SK-N-SH (cell line): ENCODE data around the gene YES1. TPM values are rescaled to one million over a fixed set of nuclear protein-coding genes. Genes with fewer than 3 reads are reported as not detected.
"Not testable (repeated sequence)": the region's sequence is repeated elsewhere in the genome, so short reads cannot be mapped to it uniquely, and the experiment has no call there.

ENCODE experiments used
- CTCF ChIA-PET: fragments of 300-600, 350-600 bp; formaldehyde crosslinking; extraction: SDS; loops from one replicate; lab custom pipeline; 2021; lab: Yijun Ruan, JAX
- POLR2A ChIA-PET: fragments of 350-600 bp; sonication (Branson Sonifier 250); formaldehyde crosslinking; extraction: SDS; loops from one replicate; lab custom pipeline; 2020; ENCODE audit warnings: antibody characterized with exemption, inconsistent platforms; lab: Yijun Ruan, JAX
- DNase-seq: peaks from one replicate; pipeline ENCODE4 v3.0.0; 2012
- H2AFZ ChIP-seq: fragments of 200-600 bp; sonication (generic); 2 replicates; pipeline ENCODE4 v1.8.1; 2016; ENCODE audit warnings: antibody characterized with exemption, mild to moderate bottlenecking, low read depth
- H3F3A ChIP-seq: fragments of 200-600 bp; sonication (generic); replicated peaks from 2 replicates; pipeline ENCODE3; 2016; ENCODE audit warnings: antibody characterized with exemption, mild to moderate bottlenecking; ENCODE audit not compliant: insufficient read depth
- H3K27ac ChIP-seq, 2 experiments: fragments of 200-500 bp in 1 of 2; fragments of 200-600 bp in 1 of 2; sonication (Bioruptor generic) in 1 of 2; sonication (generic), shearing (Covaris generic) in 1 of 2; 2 replicates each; pipeline versions ENCODE4 v1.5.1 to v1.6.1; 2014 to 2016; ENCODE audit warnings: low read depth in 2 of 2, inconsistent platforms in 1 of 2, low read length in 1 of 2, mild to moderate bottlenecking in 1 of 2, mixed read lengths in 1 of 2
- H3K27me3 ChIP-seq: fragments of 200-600 bp; sonication (generic), shearing (Covaris generic); 2 replicates; pipeline ENCODE4 v1.6.1; 2016; ENCODE audit warnings: mixed run types; ENCODE audit not compliant: insufficient read depth
- H3K36me3 ChIP-seq, 2 experiments: fragments of 200-500 bp in 1 of 2; fragments of 200-600 bp in 1 of 2; sonication (Bioruptor generic) in 1 of 2; sonication (generic) in 1 of 2; replicated peaks in 1 of 2; 2 replicates each; pipeline versions ENCODE3 to v1.5.1; 2014 to 2016; ENCODE audit warnings: low read length in 1 of 2, mild to moderate bottlenecking in 1 of 2; ENCODE audit not compliant: insufficient read depth in 2 of 2, control insufficient read depth in 1 of 2
- H3K4me1 ChIP-seq, 2 experiments: fragments of 200-500 bp in 1 of 2; fragments of 200-600 bp in 1 of 2; sonication (Bioruptor generic) in 1 of 2; sonication (generic), shearing (Covaris generic) in 1 of 2; 2 replicates each; pipeline versions ENCODE4 v1.5.1 to v1.6.1; 2014 to 2016; ENCODE audit warnings: low read depth in 1 of 2, low read length in 1 of 2, mixed run types in 1 of 2; ENCODE audit not compliant: insufficient read depth in 2 of 2, control insufficient read depth in 1 of 2
- H3K4me2 ChIP-seq: fragments of 200-600 bp; sonication (generic), shearing (Covaris generic); 2 replicates; pipeline ENCODE4 v1.6.1; 2017; ENCODE audit warnings: mixed run types
- H3K4me3 ChIP-seq, 2 experiments: fragments of 200-500 bp in 1 of 2; fragments of 200-600 bp in 1 of 2; sonication (Bioruptor generic) in 1 of 2; sonication (generic), shearing (Covaris generic) in 1 of 2; 2 replicates each; pipeline versions ENCODE4 v1.5.1 to v1.8.1; 2014 to 2016; ENCODE audit warnings: low read depth in 2 of 2, inconsistent platforms in 1 of 2, low read length in 1 of 2, mild to moderate bottlenecking in 1 of 2, mixed read lengths in 1 of 2, moderate library complexity in 1 of 2
- H3K79me2 ChIP-seq: fragments of 200-600 bp; sonication (generic); 2 replicates; pipeline ENCODE4 v1.8.1; 2017; ENCODE audit warnings: mild to moderate bottlenecking; ENCODE audit not compliant: insufficient read depth
- H3K9ac ChIP-seq: fragments of 200-600 bp; sonication (generic); 2 replicates; pipeline ENCODE4 v1.6.1; 2017; ENCODE audit warnings: mixed run types
- H3K9me2 ChIP-seq: fragments of 200-600 bp; sonication (generic); 2 replicates; pipeline ENCODE4 v1.6.1; 2017; ENCODE audit warnings: mixed run types
- H3K9me3 ChIP-seq: fragments of 200-600 bp; sonication (generic); 2 replicates; pipeline ENCODE4 v1.6.1; 2017; ENCODE audit warnings: mixed run types, mild to moderate bottlenecking, moderate library complexity
- H4K20me1 ChIP-seq: fragments of 200-600 bp; sonication (generic); 2 replicates; pipeline ENCODE4 v1.6.1; 2017; ENCODE audit warnings: mild to moderate bottlenecking, mixed run types; ENCODE audit not compliant: insufficient read depth
- CHD2 ChIP-seq: fragments of 150-350 bp; IDR thresholded peaks from 2 replicates; pipeline ENCODE4 v1.6.1; 2018; ENCODE audit warnings: low read length; ENCODE audit not compliant: partially characterized antibody
- ELF1 ChIP-seq: IDR thresholded peaks from 2 replicates; pipeline ENCODE4 v1.4.0; 2012
- EP300 ChIP-seq, 2 experiments: IDR thresholded peaks; 2 replicates each; pipeline versions ENCODE4 v1.4.0 to v1.6.1; 2012; ENCODE audit warnings: borderline replicate concordance in 1 of 2, low read depth in 1 of 2, low read length in 1 of 2
- EZH2phosphoT487 ChIP-seq: fragments of 200-600 bp; sonication (generic); IDR thresholded peaks from 2 replicates; pipeline ENCODE4 v1.6.1; 2017; ENCODE audit warnings: low read depth, mixed run types, mild to moderate bottlenecking, antibody characterized with exemption, moderate library complexity, borderline replicate concordance
- FOSL2 ChIP-seq: IDR thresholded peaks from 2 replicates; pipeline ENCODE4 v1.4.0; 2012; ENCODE audit warnings: low read depth, mild to moderate bottlenecking, moderate library complexity, borderline replicate concordance
- FOXJ3 ChIP-seq: sonication (generic); formaldehyde crosslinking; IDR thresholded peaks from 2 replicates; pipeline ENCODE4 v1.5.1; 2020; ENCODE audit warnings: mild to moderate bottlenecking, missing genetic modification reagents
- GATA2 ChIP-seq: sonication (generic); formaldehyde crosslinking; IDR thresholded peaks from 2 replicates; pipeline ENCODE4 v1.5.0; 2020; ENCODE audit warnings: mild to moderate bottlenecking, missing genetic modification reagents
- JUND ChIP-seq: IDR thresholded peaks from 2 replicates; pipeline ENCODE4 v1.4.0; 2012
- MEF2A ChIP-seq: IDR thresholded peaks from 2 replicates; pipeline ENCODE4 v1.4.0; 2012; ENCODE audit warnings: low read depth, borderline replicate concordance
- NFIC ChIP-seq: IDR thresholded peaks from 2 replicates; pipeline ENCODE4 v1.4.0; 2012; ENCODE audit warnings: borderline replicate concordance
- PBX3 ChIP-seq: IDR thresholded peaks from 2 replicates; pipeline ENCODE4; 2012
- POLR2AphosphoS5 ChIP-seq: IDR thresholded peaks from 2 replicates; pipeline ENCODE4 v1.6.1; 2012; ENCODE audit warnings: low read depth, low read length
- REST ChIP-seq: IDR thresholded peaks from 2 replicates; pipeline ENCODE4 v1.6.1; 2012; ENCODE audit warnings: mild to moderate bottlenecking, low read depth, low read length, moderate library complexity
- RFX5 ChIP-seq: IDR thresholded peaks from 2 replicates; pipeline ENCODE4 v1.6.1; 2012; ENCODE audit warnings: mild to moderate bottlenecking, improper control_type of control experiment, low read length
- TEAD4 ChIP-seq: IDR thresholded peaks from 2 replicates; pipeline ENCODE4 v1.4.0; 2012; ENCODE audit warnings: mild to moderate bottlenecking, borderline replicate concordance; ENCODE audit not compliant: insufficient read depth
- USF2 ChIP-seq: fragments of 150-350 bp; IDR thresholded peaks from 2 replicates; pipeline ENCODE4 v1.6.1; 2017; ENCODE audit warnings: antibody characterized with exemption, low read length, low read depth, borderline replicate concordance
- WGBS: methylation state at CpG from one replicate; pipeline ENCODE4 v1.1.6; 2017; ENCODE audit warnings: low lambda C conversion rate; 5-methylcytosine and 5-hydroxymethylcytosine counted together
- polyA plus RNA-seq, 3 experiments: library from polyadenylated mRNA; depleted of rRNA; stranded (reverse); fragments of >200 nt; gene quantifications; 2 replicates each; pipeline ENCODE4 v1.2.3, GENCODE V29; 2012
- TF ChIP-seq, protein P1 (sequence below): IDR thresholded peaks from 2 replicates; pipeline ENCODE4 v1.4.0; 2012; ENCODE audit warnings: low read depth
- TF ChIP-seq, protein P2 (sequence below): fragments of 200-600 bp; sonication (generic); IDR thresholded peaks from 2 replicates; pipeline ENCODE4 v1.6.1; 2017; ENCODE audit warnings: antibody characterized with exemption, mild to moderate bottlenecking, moderate library complexity
- TF ChIP-seq, protein P3 (sequence below): IDR thresholded peaks from 2 replicates; pipeline ENCODE4 v1.4.0; 2012; ENCODE audit warnings: low read depth, borderline replicate concordance

The YES1 gene
- polyA plus RNA-seq, 1 of the 3 experiments (the other 2 are of a cell fraction) = 7.9 TPM

GRCh38 chr18:809228-809627, 2.8 kb downstream of the YES1 start:
- H3K9me2 ChIP-seq, H3K27ac ChIP-seq, H3K27me3 ChIP-seq, H3K4me1 ChIP-seq, CTCF ChIA-PET, DNase-seq, H2AFZ ChIP-seq, H3K4me3 ChIP-seq, H3K9ac ChIP-seq, H3F3A ChIP-seq, POLR2A ChIA-PET, H3K4me2 ChIP-seq, H3K36me3 ChIP-seq, H3K9me3 ChIP-seq: not testable (repeated sequence)
- H4K20me1 ChIP-seq = peaks cover 36% of the 10 kb centered on the region
- 77% methylated on average over 11 of the region's 11 CpGs for WGBS
- H3K79me2 ChIP-seq = peaks cover 69% of the 10 kb centered on the region

DNA sequence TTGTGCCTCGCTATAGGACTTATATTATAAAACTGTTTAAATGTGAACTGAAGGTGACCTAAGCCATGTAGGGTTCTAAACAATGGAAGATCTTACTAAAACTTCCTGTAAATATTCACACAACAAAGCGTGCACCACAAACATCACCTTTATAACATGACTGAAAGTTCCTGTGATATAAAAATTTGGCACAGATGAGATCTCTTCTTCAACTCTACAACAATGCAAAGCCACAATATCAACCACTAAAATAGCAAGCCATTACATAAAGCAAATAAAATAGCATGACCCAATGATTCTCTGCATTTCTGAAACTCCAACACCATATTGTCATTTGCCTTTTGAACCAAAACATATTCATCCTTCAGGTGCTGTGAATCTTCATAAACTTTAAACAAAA, 3.5 kb downstream of the YES1 start:
- Histone ChIP-seq H3F3A (peaks cover 8% of the 10 kb centered on the region), H3K9ac (no peak overlapping the region), H3K27ac (no peak overlapping the region), H3K9me3 (no peaks in the 10 kb centered on the region), H3K4me1 (no peaks in the 10 kb centered on the region; a peak in 3 of 4 replicates), H4K20me1 (peaks cover 43% of the 10 kb centered on the region), H3K4me3 (no peak overlapping the region), H2AFZ (no peak overlapping the region), H3K36me3 (no peaks in the 10 kb centered on the region), H3K9me2 (no peaks in the 10 kb centered on the region), H3K79me2 (peaks cover 76% of the 10 kb centered on the region), H3K4me2 (no peak overlapping the region), H3K27me3 (peaks cover 11% of the 10 kb centered on the region; the same call in 1 of the 2 replicates)
- CTCF ChIA-PET = no interaction called here
- no peak for DNase-seq
- POLR2A ChIA-PET = no interaction called here
- WGBS = 33% methylated on average over 2 of the region's 2 CpGs
- TF ChIP-seq RFX5 = no peak
- no peak for TF ChIP-seq NFIC
- TF ChIP-seq JUND = no peak
- TF ChIP-seq GATA2 (CRISPR knock-in tag) = no peak
- TF ChIP-seq CHD2 = no peak
- TF ChIP-seq USF2 = no peak
- TF ChIP-seq MEF2A = no peak
- TF ChIP-seq FOXJ3 (CRISPR knock-in tag) = no peak
- TF ChIP-seq FOSL2 = no peak
- TF ChIP-seq TEAD4 = no peak
- no peak for TF ChIP-seq PBX3
- no peak for TF ChIP-seq EZH2phosphoT487
- TF ChIP-seq, protein P1, sequence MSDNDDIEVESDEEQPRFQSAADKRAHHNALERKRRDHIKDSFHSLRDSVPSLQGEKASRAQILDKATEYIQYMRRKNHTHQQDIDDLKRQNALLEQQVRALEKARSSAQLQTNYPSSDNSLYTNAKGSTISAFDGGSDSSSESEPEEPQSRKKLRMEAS = no peak
- TF ChIP-seq ELF1 = no peak
- TF ChIP-seq, protein P2, sequence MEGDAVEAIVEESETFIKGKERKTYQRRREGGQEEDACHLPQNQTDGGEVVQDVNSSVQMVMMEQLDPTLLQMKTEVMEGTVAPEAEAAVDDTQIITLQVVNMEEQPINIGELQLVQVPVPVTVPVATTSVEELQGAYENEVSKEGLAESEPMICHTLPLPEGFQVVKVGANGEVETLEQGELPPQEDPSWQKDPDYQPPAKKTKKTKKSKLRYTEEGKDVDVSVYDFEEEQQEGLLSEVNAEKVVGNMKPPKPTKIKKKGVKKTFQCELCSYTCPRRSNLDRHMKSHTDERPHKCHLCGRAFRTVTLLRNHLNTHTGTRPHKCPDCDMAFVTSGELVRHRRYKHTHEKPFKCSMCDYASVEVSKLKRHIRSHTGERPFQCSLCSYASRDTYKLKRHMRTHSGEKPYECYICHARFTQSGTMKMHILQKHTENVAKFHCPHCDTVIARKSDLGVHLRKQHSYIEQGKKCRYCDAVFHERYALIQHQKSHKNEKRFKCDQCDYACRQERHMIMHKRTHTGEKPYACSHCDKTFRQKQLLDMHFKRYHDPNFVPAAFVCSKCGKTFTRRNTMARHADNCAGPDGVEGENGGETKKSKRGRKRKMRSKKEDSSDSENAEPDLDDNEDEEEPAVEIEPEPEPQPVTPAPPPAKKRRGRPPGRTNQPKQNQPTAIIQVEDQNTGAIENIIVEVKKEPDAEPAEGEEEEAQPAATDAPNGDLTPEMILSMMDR = no peak
- no peak for TF ChIP-seq EP300 (IDR thresholded peaks at IDR 0.05; ENCODE audit: borderline replicate concordance in 1 of 2, low read depth in 1 of 2, low read length in 1 of 2)
- no peak for TF ChIP-seq REST
- TF ChIP-seq POLR2AphosphoS5 = no peak
- TF ChIP-seq, protein P3, sequence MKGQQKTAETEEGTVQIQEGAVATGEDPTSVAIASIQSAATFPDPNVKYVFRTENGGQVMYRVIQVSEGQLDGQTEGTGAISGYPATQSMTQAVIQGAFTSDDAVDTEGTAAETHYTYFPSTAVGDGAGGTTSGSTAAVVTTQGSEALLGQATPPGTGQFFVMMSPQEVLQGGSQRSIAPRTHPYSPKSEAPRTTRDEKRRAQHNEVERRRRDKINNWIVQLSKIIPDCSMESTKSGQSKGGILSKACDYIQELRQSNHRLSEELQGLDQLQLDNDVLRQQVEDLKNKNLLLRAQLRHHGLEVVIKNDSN = no peak
